IMR-90 (cell line): Measurements from ENCODE around the gene TMEM161B. TPM values are rescaled to one million over a fixed set of nuclear protein-coding genes. Genes with fewer than 3 reads are reported as not detected.

ENCODE experiments used
- ATAC-seq: fragments of 200-7000 bp; cut with Tn5 transposase; 2 replicates; pipeline ENCODE4 v1.9.1; 2020; ENCODE audit warnings: low read depth, mild to moderate bottlenecking, moderate library complexity
- BruUV-seq: library from RNA; stranded (reverse); fragments of 400-500 nt; replicated peaks from 2 replicates; lab custom pipeline; 2021; lab: Mats Ljungman, UMichigan
- CTCF ChIA-PET: fragments of 300-600 bp; formaldehyde crosslinking; extraction: SDS; loops from one replicate; lab custom pipeline; 2021; ENCODE audit warnings: antibody characterized with exemption; lab: Yijun Ruan, JAX
- POLR2A ChIA-PET: fragments of 300-600 bp; sonication (Branson Sonifier 250); formaldehyde crosslinking; loops from one replicate; lab custom pipeline; 2022; ENCODE audit warnings: antibody characterized with exemption; ENCODE audit not compliant: unreplicated experiment; lab: Charles Lee
- DNase-seq: peaks from one replicate; pipeline ENCODE4 v3.0.0; 2013
- H2AFZ ChIP-seq: replicated peaks from 2 replicates; pipeline ENCODE3; 2013; ENCODE audit warnings: low read length, mild to moderate bottlenecking; ENCODE audit not compliant: poor library complexity
- H2AK5ac ChIP-seq: 2 replicates; pipeline ENCODE4 v1.6.1; 2013; ENCODE audit warnings: low read depth, low read length, inconsistent platforms
- H2AK9ac ChIP-seq: replicated peaks from 2 replicates; pipeline ENCODE3; 2013; ENCODE audit warnings: mild to moderate bottlenecking, low read depth, low read length, moderate library complexity; ENCODE audit not compliant: poor library complexity
- H2BK120ac ChIP-seq: 2 replicates; pipeline ENCODE4 v1.6.1; 2013; ENCODE audit warnings: low read depth, low read length, inconsistent platforms
- H2BK15ac ChIP-seq: 3 replicates; pipeline ENCODE4 v1.6.1; 2013; ENCODE audit warnings: low read depth, low read length, inconsistent platforms
- H2BK20ac ChIP-seq: 2 replicates; pipeline ENCODE4 v1.6.1; 2013; ENCODE audit warnings: low read depth, mild to moderate bottlenecking, inconsistent platforms, low read length, moderate library complexity
- H2BK5ac ChIP-seq: 2 replicates; pipeline ENCODE4 v1.6.1; 2013; ENCODE audit warnings: mild to moderate bottlenecking, low read depth, low read length, inconsistent platforms; ENCODE audit not compliant: poor library complexity, severe bottlenecking
- H3K14ac ChIP-seq: replicated peaks from 2 replicates; pipeline ENCODE4 v1.6.1; 2013; ENCODE audit warnings: low read depth, low read length, inconsistent platforms
- H3K18ac ChIP-seq: 2 replicates; pipeline ENCODE4 v1.6.1; 2013; ENCODE audit warnings: low read depth, low read length, control low read depth
- H3K23ac ChIP-seq: 2 replicates; pipeline ENCODE4 v1.6.1; 2013; ENCODE audit warnings: low read depth, low read length, inconsistent platforms
- H3K27ac ChIP-seq: 2 replicates; pipeline ENCODE4 v1.5.1; 2013; ENCODE audit warnings: mild to moderate bottlenecking, control low read depth, low read length; ENCODE audit not compliant: insufficient read depth
- H3K27me3 ChIP-seq: 2 replicates; pipeline ENCODE4 v1.6.1; 2013; ENCODE audit warnings: low read length; ENCODE audit not compliant: control insufficient read depth, insufficient read depth
- H3K36me3 ChIP-seq: 2 replicates; pipeline ENCODE4 v1.6.1; 2013; ENCODE audit warnings: low read length, mixed read lengths; ENCODE audit not compliant: control insufficient read depth, insufficient read depth
- H3K4ac ChIP-seq: 2 replicates; pipeline ENCODE4 v1.6.1; 2013; ENCODE audit warnings: low read depth, low read length, inconsistent platforms
- H3K4me1 ChIP-seq: 2 replicates; pipeline ENCODE4 v1.6.1; 2013; ENCODE audit warnings: low read length, mixed read lengths; ENCODE audit not compliant: control insufficient read depth, insufficient read depth
- H3K4me2 ChIP-seq: 2 replicates; pipeline ENCODE4 v1.6.1; 2013; ENCODE audit warnings: low read depth, mild to moderate bottlenecking, control low read depth, low read length, moderate library complexity
- H3K4me3 ChIP-seq: 2 replicates; pipeline ENCODE4 v1.5.1; 2013; ENCODE audit warnings: low read depth, mild to moderate bottlenecking, control low read depth, low read length, moderate library complexity; ENCODE audit not compliant: insufficient read depth
- H3K56ac ChIP-seq: 2 replicates; pipeline ENCODE4 v1.6.1; 2013; ENCODE audit warnings: low read length, inconsistent platforms; ENCODE audit not compliant: insufficient read depth; ENCODE audit errors: extremely low read depth
- H3K79me1 ChIP-seq, 2 experiments: 2 replicates each; pipeline ENCODE4 v1.6.1; 2013; ENCODE audit warnings: low read length in 2 of 2, inconsistent platforms in 1 of 2, low read depth in 1 of 2
- H3K9ac ChIP-seq: 2 replicates; pipeline ENCODE4 v1.6.1; 2013; ENCODE audit warnings: low read depth, low read length, control low read depth
- H3K9me1 ChIP-seq: 2 replicates; pipeline ENCODE4 v1.6.1; 2013; ENCODE audit warnings: low read length, inconsistent platforms; ENCODE audit not compliant: insufficient read depth
- H3K9me3 ChIP-seq: 2 replicates; pipeline ENCODE4 v1.6.1; 2013; ENCODE audit warnings: low read length; ENCODE audit not compliant: control insufficient read depth, insufficient read depth
- H4K20me1 ChIP-seq: 2 replicates; pipeline ENCODE4 v1.6.1; 2013; ENCODE audit warnings: low read length, inconsistent platforms; ENCODE audit not compliant: insufficient read depth
- H4K5ac ChIP-seq: 2 replicates; pipeline ENCODE4 v1.6.1; 2013; ENCODE audit warnings: mild to moderate bottlenecking, low read depth, low read length, control low read depth
- H4K8ac ChIP-seq, 2 experiments: 2 replicates each; pipeline ENCODE4 v1.6.1; 2013; ENCODE audit warnings: low read depth in 2 of 2, low read length in 2 of 2, control low read depth in 1 of 2, inconsistent platforms in 1 of 2
- H4K91ac ChIP-seq: 2 replicates; pipeline ENCODE4 v1.6.1; 2013; ENCODE audit warnings: low read depth, low read length, inconsistent platforms; ENCODE audit not compliant: insufficient read depth
- MAFK ChIP-seq: IDR thresholded peaks from 2 replicates; pipeline ENCODE4 v1.6.1; 2012; ENCODE audit warnings: low read depth, low read length, improper control_type of control experiment
- MAZ ChIP-seq: IDR thresholded peaks from 2 replicates; pipeline ENCODE4 v1.6.1; 2012; ENCODE audit warnings: low read depth, mild to moderate bottlenecking, low read length, improper control_type of control experiment, moderate library complexity, borderline replicate concordance
- WGBS, 2 experiments: methylation state at CpG; one replicate each; pipeline versions ENCODE4 v1.1.5 to v1.1.7; 2013; ENCODE audit warnings: missing lambda C conversion rate in 2 of 2; ENCODE audit not compliant: insufficient read length in 1 of 2; ENCODE audit errors: extremely low coverage in 2 of 2; 5-methylcytosine and 5-hydroxymethylcytosine counted together
- dilution Hi-C: fragments of 300-500 bp; cut with HindIII; formaldehyde crosslinking; loops from one replicate; pipeline ENCODE4 v1.14.3; 2018; ENCODE audit warnings: low sequenced_read_pairs; ENCODE audit not compliant: unreplicated experiment
- in situ Hi-C: fragments of 300-500 bp; cut with MboI; formaldehyde crosslinking; loops from 3 replicates; pipeline ENCODE4 v1.14.3; 2019; ENCODE audit warnings: low sequenced_read_pairs, inconsistent platforms, mixed read lengths
- intact Hi-C: fragments of 100-400 bp; cut with micrococcal nuclease; formaldehyde crosslinking; loops from 2 replicates; pipeline ENCODE4 v1.10.0; 2022
- microRNA-seq, 2 experiments: library from miRNA; stranded (forward) in 1 of 2; unstranded in 1 of 2; fragments of 10-50 nt in 1 of 2; fragments of <30 nt in 1 of 2; gene quantifications in 1 of 2; microRNA quantifications in 1 of 2; one replicate each; pipeline versions ENCODE3 to v1.1.0; 2013 to 2020; ENCODE audit not compliant: insufficient read depth in 1 of 2, insufficient read length in 1 of 2, unreplicated experiment in 1 of 2
- polyA plus RNA-seq, 3 experiments: library from polyadenylated mRNA; depleted of rRNA; stranded (reverse); fragments of >200 nt; gene quantifications; 2 replicates each; pipeline ENCODE4 v1.2.3, GENCODE V29; 2012; ENCODE audit warnings: low replicate concordance in 1 of 3
- small RNA-seq, 5 experiments: library from RNA; depleted of rRNA; stranded (forward); fragments of <200 nt; gene quantifications; one replicate each; pipeline ENCODE3, GENCODE V24; 2012
- total RNA-seq: library from RNA; depleted of rRNA; stranded (reverse); fragments of >200 nt; gene quantifications from 2 replicates; pipeline ENCODE4 v1.2.3, GENCODE V29; 2012

TMEM161B gene
- total and polyA plus RNA-seq, 2 of the 4 experiments (the other 2 are of a cell fraction), result 7.4 to 9.3 TPM

DNA sequence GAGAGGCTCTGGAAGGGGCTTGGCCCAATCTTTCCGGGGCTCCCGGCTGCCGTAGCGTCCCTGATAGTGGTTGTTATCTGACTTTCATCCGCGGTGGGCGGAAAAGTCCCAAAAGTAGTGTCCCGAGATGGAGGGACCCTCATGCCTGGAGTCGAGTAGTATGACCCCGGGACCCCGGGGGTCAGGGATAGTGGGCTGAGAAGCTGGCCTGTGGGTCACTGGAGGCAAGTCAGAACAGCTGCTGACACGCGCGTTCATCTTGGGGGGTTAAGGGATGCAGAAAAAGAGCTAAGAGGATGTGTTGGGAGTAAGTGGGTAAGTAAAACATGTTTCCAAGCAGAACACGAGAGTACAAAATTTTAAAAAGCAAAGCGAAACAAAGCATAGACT lies 123.4 kb downstream of the TMEM161B start:
- H3K23ac ChIP-seq, result no peak overlapping the region
- POLR2A ChIA-PET, result interaction anchor here (0.6 to 0.7 kb wide), 2 partner anchors 836 to 1253 kb away, joined by 3 to 4 read pairs; no protein-coding TSS in a partner anchor
- no peak overlapping the region for H2BK15ac ChIP-seq
- H2AK5ac ChIP-seq, result no peak overlapping the region
- ATAC-seq (no peak), DNase-seq (no peak)
- dilution Hi-C loops (no loop called here), in situ Hi-C loops (no loop called here), intact Hi-C loops (no loop called here)
- peak overlapping the region; percentile 85; the same call in 1 of the 2 replicates for H3K4me2 ChIP-seq
- no peak overlapping the region for H2BK5ac ChIP-seq
- H4K5ac ChIP-seq, result no peak overlapping the region
- H3K4ac ChIP-seq, result no peak overlapping the region
- H2AK9ac ChIP-seq, result no peak overlapping the region
- H3K9me1 ChIP-seq, result no peaks in the 10 kb centered on the region; the same call in 1 of the 2 replicates
- H3K9ac ChIP-seq, result no peak overlapping the region
- H3K27me3 ChIP-seq, result peaks cover 50% of the 10 kb centered on the region
- no peak overlapping the region for H2BK20ac ChIP-seq
- 0% methylated on average over 1 of the region's 16 CpGs; no CpG with 5 or more reads in 1 of the 2 experiments for WGBS, 2 experiments
- H3K18ac ChIP-seq, result no peak overlapping the region
- H3K4me1 ChIP-seq, result no peaks in the 10 kb centered on the region
- no peak overlapping the region for H4K91ac ChIP-seq
- H3K36me3 ChIP-seq, result no peaks in the 10 kb centered on the region
- H3K9me3 ChIP-seq, result peaks cover 2% of the 10 kb centered on the region; the same call in 1 of the 2 replicates
- no peak overlapping the region for H2BK120ac ChIP-seq
- no peak overlapping the region for H4K8ac ChIP-seq
- CTCF ChIA-PET, result no interaction called here
- H3K4me3 ChIP-seq, result no peak overlapping the region
- H4K20me1 ChIP-seq, result no peaks in the 10 kb centered on the region
- TF ChIP-seq MAFK (no peak), MAZ (no peak)
- BruUV-seq, result no TSS peak
- no peak overlapping the region for H2AFZ ChIP-seq
- H3K27ac ChIP-seq, result no peak overlapping the region
- H3K79me1 ChIP-seq, result no peaks in the 10 kb centered on the region
- H3K14ac ChIP-seq, result no peak overlapping the region
- no peak overlapping the region for H3K56ac ChIP-seq

Small RNA genes within 50 kb of the gene (microRNA-seq; reads per million reads assigned to microRNA genes)
- not detected for gene RNA5SP187 (ENCODE audit: insufficient read depth, insufficient read length)

Small RNA genes within 50 kb of the gene (small RNA-seq; reads per million reads assigned to genes)
- 0 reads per million in 5 experiments for gene RNA5SP187
